ENCODE measurements around the gene ZNF574.

DNA sequence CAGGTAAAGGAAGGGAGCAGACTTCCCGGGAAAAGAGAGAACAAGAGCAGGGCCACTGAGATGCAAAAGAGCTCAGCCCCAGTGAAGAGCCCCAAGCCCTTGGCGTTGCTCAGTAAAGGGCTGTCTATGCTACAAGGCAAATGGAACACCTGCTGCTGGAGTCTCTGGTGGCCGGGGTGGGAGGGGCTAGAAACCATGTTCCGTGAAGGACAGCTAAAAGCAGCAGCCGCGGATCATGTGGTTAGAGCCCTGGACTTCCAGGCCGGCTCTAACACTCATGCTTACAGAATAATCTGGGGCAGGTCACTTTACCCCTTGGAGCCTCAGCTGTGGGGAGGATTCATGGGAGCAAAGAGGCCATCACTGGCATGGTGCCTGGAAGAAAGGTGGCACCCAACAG lies 38.4 kb downstream of the ZNF574 start:
- TF ChIP-seq, protein P1, sequence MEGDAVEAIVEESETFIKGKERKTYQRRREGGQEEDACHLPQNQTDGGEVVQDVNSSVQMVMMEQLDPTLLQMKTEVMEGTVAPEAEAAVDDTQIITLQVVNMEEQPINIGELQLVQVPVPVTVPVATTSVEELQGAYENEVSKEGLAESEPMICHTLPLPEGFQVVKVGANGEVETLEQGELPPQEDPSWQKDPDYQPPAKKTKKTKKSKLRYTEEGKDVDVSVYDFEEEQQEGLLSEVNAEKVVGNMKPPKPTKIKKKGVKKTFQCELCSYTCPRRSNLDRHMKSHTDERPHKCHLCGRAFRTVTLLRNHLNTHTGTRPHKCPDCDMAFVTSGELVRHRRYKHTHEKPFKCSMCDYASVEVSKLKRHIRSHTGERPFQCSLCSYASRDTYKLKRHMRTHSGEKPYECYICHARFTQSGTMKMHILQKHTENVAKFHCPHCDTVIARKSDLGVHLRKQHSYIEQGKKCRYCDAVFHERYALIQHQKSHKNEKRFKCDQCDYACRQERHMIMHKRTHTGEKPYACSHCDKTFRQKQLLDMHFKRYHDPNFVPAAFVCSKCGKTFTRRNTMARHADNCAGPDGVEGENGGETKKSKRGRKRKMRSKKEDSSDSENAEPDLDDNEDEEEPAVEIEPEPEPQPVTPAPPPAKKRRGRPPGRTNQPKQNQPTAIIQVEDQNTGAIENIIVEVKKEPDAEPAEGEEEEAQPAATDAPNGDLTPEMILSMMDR (IDR thresholded peaks at IDR 0.05) = no peak
- TF ChIP-seq POLR2AphosphoS5 (IDR thresholded peaks at IDR 0.05) (no peak), POLR2A (IDR thresholded peaks at IDR 0.05) (no peak)

All from prostate gland (tissue), 2 donors.